Tibial artery (tissue), 4 donors: ENCODE data around the gene TP53I11.

Experiments
- DNase-seq, 2 donors: peaks; one replicate each; pipeline ENCODE4 v3.0.0-alpha.2; 2019
- H3K27ac ChIP-seq, 2 donors: fragments of 200-600 bp; sonication (generic) in 1 of 2; 1 replicate in 1 of 2; 2 replicates in 1 of 2; pipeline ENCODE4 v1.5.1; 2018 to 2019; ENCODE audit warnings: mild to moderate bottlenecking in 1 of 2
- H3K27me3 ChIP-seq, 2 donors: fragments of 200-600 bp; sonication (generic) in 1 of 2; one replicate each; pipeline versions ENCODE4 v1.5.1 to v1.6.0; 2016 to 2019
- H3K36me3 ChIP-seq, 3 donors: fragments of 200-600 bp; sonication (generic) in 2 of 3; one replicate each; pipeline ENCODE4 v1.5.1; 2016 to 2019; ENCODE audit warnings: mild to moderate bottlenecking in 2 of 3
- H3K4me1 ChIP-seq, 4 donors: fragments of 200-600 bp; sonication (generic) in 2 of 4; 1 replicate in 3 of 4; 2 replicates in 1 of 4; pipeline ENCODE4 v1.5.1; 2016 to 2019
- H3K4me3 ChIP-seq, 2 donors: fragments of 200-600 bp; sonication (generic) in 1 of 2; 1 replicate in 1 of 2; 2 replicates in 1 of 2; pipeline ENCODE4 v1.5.1; 2018 to 2019; ENCODE audit warnings: mild to moderate bottlenecking in 2 of 2
- H3K9me3 ChIP-seq, 3 donors: fragments of 200-600 bp; sonication (generic) in 1 of 3; one replicate each; pipeline ENCODE4 v1.5.1; 2016 to 2019
- CTCF ChIP-seq, 2 experiments: fragments of 200-600 bp in 1 of 2; fragments of 450-650 bp in 1 of 2; IDR thresholded peaks; one replicate each; pipeline ENCODE4 v1.5.1; 2017 to 2019; ENCODE audit warnings: antibody characterized with exemption in 2 of 2, mild to moderate bottlenecking in 1 of 2, moderate library complexity in 1 of 2
- intact Hi-C: fragments of 100-400 bp; cut with DNase I; formaldehyde crosslinking; loops from one replicate; pipeline ENCODE4 v1.15.0; 2023; ENCODE audit warnings: low total_unique reads

TP53I11 gene

GRCh38 chr11:44889266-44889665, 61.4 kb downstream of the TP53I11 start:
- no peak for DNase-seq
- Histone ChIP-seq H3K27ac (no peak overlapping the region), H3K4me1 (peaks cover 0 to 24% (median 10%) of the 10 kb centered on the region in 4 donors), H3K4me3 (no peak overlapping the region), H3K27me3 (no peaks in the 10 kb centered on the region), H3K9me3 (no peaks in the 10 kb centered on the region), H3K36me3 (no peaks in the 10 kb centered on the region)
- no peak for TF ChIP-seq CTCF (IDR thresholded peaks at IDR 0.05)
- intact Hi-C loops = no loop called here

- H3K27ac ChIP-seq = no peak overlapping the region
- no peak for TF ChIP-seq CTCF (IDR thresholded peaks at IDR 0.05)
- H3K4me3 ChIP-seq = no peak overlapping the region
- intact Hi-C loops = no loop called here
- H3K36me3 ChIP-seq = no peaks in the 10 kb centered on the region
- no peaks in the 10 kb centered on the region for H3K27me3 ChIP-seq
- DNase-seq = no peak
- H3K9me3 ChIP-seq = no peaks in the 10 kb centered on the region
- peaks cover 0 to 9% (median 2%) of the 10 kb centered on the region in 4 donors for H3K4me1 ChIP-seq
Observed at GRCh38 chr11:44887636-44888035, 63.0 kb downstream of the TP53I11 start.

- H3K4me3 ChIP-seq = no peak overlapping the region
- no peak for DNase-seq
- TF ChIP-seq CTCF (IDR thresholded peaks at IDR 0.05) = no peak
- H3K27ac ChIP-seq = no peak overlapping the region
- peaks cover 0 to 9% (median 2%) of the 10 kb centered on the region in 4 donors for H3K4me1 ChIP-seq
- H3K36me3 ChIP-seq = no peaks in the 10 kb centered on the region
- H3K9me3 ChIP-seq = no peaks in the 10 kb centered on the region
- intact Hi-C loops = no loop called here
- H3K27me3 ChIP-seq = no peaks in the 10 kb centered on the region
Observed at GRCh38 chr11:44886790-44887140, 63.9 kb downstream of the TP53I11 start.

- no peaks in the 10 kb centered on the region for H3K9me3 ChIP-seq
- intact Hi-C loops = no loop called here
- DNase-seq = no peak
- no peak overlapping the region for H3K4me3 ChIP-seq
- no peaks in the 10 kb centered on the region for H3K27me3 ChIP-seq
- H3K27ac ChIP-seq = no peak overlapping the region
- TF ChIP-seq CTCF (IDR thresholded peaks at IDR 0.05) = no peak
- no peaks in the 10 kb centered on the region for H3K36me3 ChIP-seq
- peaks cover 0 to 9% (median 2%) of the 10 kb centered on the region in 4 donors for H3K4me1 ChIP-seq
Observed at GRCh38 chr11:44885919-44886789, 64.5 kb downstream of the TP53I11 start.

GRCh38 chr11:44885065-44885810, 65.4 kb downstream of the TP53I11 start:
- Histone ChIP-seq H3K4me3 (no peak overlapping the region), H3K9me3 (no peaks in the 10 kb centered on the region), H3K27ac (no peak overlapping the region), H3K36me3 (no peaks in the 10 kb centered on the region), H3K4me1 (peaks cover 0 to 9% (median 2%) of the 10 kb centered on the region in 4 donors), H3K27me3 (no peaks in the 10 kb centered on the region)
- no peak for DNase-seq
- TF ChIP-seq CTCF (IDR thresholded peaks at IDR 0.05) = no peak
- intact Hi-C loops = no loop called here
